Fibroblast of gingiva (primary cell): ENCODE data around the gene KBTBD4.
"Not testable (repeated sequence)": the region's sequence is repeated elsewhere in the genome, so short reads cannot be mapped to it uniquely, and the experiment has no call there.

ENCODE experiments used
- DNase-seq: peaks from one replicate; pipeline ENCODE4 v3.0.0-alpha.2; 2011; ENCODE audit warnings: low read depth

Gene KBTBD4

GRCh38 chr11:47589977-47590861 lies 11.4 kb upstream of the KBTBD4 start:
- no peak for DNase-seq

DNA sequence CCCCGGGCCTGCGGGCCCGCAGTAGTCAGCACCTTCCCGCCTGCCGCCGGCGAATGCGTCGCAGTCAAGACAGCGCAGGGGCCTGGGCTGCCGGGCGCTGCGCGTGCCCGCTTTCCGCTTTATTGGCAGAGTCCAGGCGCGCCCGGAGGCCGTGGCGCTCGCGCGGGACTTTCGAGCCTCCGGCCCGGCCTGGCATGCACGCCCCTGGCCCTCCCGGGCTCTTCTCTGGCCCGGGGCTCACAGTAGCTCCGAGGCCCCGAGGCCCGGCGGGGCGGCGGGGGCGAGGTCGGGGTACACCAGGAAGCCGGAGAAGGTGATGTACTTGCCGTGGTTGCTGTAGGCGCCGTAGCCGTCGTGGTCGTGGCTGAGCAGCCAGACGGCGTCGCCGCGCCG lies 10.8 kb upstream of the KBTBD4 start:
- no peak for DNase-seq

DNA sequence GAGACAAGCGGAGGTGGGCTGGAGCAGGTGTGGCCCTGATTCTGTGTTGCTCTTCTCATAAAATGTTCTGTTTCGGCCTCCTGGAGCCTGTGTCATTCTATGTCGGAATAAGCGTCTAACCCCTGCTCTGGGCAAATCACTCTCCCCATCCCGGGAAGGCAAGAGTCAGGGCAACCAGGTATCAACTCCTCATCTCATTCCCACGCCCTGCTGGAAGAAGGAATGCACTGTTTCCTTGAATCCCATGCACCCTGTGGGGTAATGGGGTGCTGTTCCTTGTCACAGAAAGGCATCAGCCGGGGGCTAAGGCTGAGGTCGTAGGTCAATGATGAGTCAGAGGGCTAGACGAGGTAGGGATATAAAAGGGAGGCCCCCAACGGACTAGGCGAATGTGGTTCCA lies 10.3 kb upstream of the KBTBD4 start:
- no peak for DNase-seq

DNA sequence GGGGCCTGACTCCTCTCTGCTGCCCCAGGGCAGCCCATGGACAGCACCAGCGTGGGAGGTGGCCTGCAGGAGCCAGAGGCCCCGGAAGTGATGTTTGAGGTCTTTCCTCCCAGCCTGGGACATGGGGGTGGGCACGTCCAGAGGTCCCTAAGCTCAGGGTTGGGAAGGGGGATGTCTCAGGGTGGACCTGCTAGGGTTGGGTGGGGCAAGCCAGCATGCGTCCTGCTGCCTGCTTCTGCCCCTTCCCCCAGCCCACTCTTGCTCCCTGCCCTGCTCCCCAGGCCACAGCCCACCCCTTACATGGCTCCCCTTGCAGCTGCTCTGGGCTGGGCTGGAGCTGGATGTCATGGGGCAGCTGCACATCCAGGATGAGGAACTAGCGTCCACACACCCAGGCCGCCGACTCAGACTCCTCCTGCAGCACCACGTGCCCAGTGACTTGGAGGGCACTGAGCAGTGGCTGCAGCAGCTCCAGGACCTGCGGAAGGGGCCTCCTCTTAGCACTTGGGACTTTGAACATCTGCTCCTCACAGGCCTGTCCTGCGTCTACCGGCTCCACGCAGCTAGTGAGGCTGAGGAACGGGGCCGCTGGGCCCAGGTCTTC lies 9.1 kb upstream of the KBTBD4 start:
- DNase-seq: no peak

GRCh38 chr11:47587039-47587716 lies 8.4 kb upstream of the KBTBD4 start:
- DNase-seq: no peak

- peak; percentile 23 for DNase-seq
Observed at GRCh38 chr11:47586098-47586855, 7.5 kb upstream of the KBTBD4 start, which contains the start of gene FAM180B. Gene FAM180B (plus strand): TSS chr11:47586678. CDS start chr11:47586769, 91 bp downstream.

DNA sequence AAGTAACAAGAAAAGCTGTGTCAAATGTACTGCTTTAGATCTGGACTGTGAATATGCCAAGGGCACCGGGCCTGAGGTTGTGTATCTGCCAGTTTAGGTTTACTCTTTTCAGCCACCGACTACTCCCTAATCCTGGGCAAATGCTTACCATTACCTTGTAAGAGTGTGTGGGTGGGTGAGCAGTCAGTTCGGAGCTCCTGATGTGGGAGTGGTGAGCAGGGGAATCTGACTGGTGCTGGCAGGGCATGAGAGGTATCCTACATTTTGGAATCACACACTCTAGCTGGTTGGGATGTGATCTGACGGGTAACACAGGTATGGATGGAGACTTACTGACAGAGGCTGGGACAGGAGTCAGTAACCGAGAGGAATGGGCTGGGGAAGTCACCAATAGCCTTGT lies 5.1 kb upstream of the KBTBD4 start:
- DNase-seq: no peak

- DNase-seq: no peak
Observed at GRCh38 chr11:47577460-47578041, 1.2 kb downstream of the KBTBD4 start.

- DNase-seq: no peak
Observed at GRCh38 chr11:47573321-47573720, 5.4 kb downstream of the KBTBD4 start.

GRCh38 chr11:47572715-47573255 lies 6.0 kb downstream of the KBTBD4 start:
- no peak for DNase-seq

GRCh38 chr11:47571895-47572294 lies 6.9 kb downstream of the KBTBD4 start:
- peak; percentile 21 for DNase-seq

- DNase-seq: no peak
Observed at GRCh38 chr11:47571357-47571729, 7.4 kb downstream of the KBTBD4 start.

- peak; percentile 19 for DNase-seq
Observed at GRCh38 chr11:47570651-47571356, 8.0 kb downstream of the KBTBD4 start.

- DNase-seq: no peak
Observed at GRCh38 chr11:47569646-47570045, 9.1 kb downstream of the KBTBD4 start.

DNA sequence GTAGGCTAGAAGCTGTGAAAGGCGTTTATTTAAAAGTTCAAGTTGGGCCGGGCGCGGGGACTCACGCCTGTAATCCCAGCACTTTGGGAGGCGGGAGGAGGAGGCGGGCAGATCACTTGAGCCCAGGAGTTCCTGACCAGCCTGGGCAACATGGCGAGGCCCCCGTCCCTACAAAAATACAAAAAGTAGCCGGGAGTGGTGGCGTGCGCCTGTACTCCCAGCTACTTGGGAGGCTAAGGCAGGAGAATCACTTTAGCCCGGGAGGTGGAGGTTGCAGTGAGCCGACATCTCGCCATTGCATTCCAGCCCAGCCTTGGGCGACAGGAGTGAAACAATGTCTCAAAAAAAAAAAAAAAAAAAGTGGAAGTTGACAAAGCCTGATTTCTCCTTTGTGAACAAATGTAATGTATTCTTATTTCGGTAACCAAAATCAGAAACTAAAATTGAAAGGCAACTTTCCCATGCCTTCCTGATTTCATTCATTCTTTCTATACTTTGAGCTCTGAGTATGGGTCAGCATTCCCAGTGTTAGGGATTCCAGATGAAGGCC lies 12.5 kb downstream of the KBTBD4 start:
- no peak for DNase-seq

DNA sequence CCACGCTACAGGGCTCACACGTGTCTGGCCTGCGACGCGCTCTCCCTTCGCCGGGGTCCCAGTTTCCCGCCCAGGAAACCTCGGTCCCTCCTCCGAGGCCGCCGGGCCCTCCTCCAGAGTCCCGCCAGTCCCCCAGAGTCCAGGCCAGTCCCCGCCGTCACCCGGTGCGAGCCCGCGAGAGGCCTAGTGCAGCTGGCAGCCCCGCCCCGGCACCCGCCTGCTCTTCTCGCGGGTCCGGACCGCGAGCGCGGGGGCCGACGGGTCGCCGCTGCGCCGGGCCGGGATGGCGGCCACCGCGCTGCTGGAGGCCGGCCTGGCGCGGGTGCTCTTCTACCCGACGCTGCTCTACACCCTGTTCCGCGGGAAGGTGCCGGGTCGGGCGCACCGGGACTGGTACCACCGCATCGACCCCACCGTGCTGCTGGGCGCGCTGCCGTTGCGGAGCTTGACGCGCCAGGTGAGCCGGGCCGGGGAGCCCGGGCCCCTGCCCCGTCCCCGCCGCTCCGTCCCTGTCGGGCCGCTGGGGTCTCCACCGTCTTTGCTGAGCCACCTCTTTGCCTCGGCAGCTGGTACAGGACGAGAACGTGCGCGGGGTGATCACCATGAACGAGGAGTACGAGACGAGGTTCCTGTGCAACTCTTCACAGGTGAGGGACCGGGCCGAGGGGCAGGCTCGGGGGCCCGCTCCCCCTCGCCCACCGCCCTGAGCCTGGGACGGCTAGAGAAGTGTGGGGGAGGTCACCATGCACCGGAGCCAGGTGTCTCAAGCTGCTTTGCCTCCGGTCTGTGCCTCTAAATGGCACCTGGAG lies 13.2 kb downstream of the KBTBD4 start, which contains the start of gene PTPMT1:
TSS of gene PTPMT1 (plus strand) at position 260 of the 809 bp plus-strand sequence. CDS start at position 284, 24 bp downstream.
- peak; percentile 71 for DNase-seq

GRCh38 chr11:47564933-47565339 lies 13.8 kb downstream of the KBTBD4 start:
- DNase-seq: no peak

GRCh38 chr11:47564366-47564765 lies 14.4 kb downstream of the KBTBD4 start:
- not testable (repeated sequence) for DNase-seq

DNA sequence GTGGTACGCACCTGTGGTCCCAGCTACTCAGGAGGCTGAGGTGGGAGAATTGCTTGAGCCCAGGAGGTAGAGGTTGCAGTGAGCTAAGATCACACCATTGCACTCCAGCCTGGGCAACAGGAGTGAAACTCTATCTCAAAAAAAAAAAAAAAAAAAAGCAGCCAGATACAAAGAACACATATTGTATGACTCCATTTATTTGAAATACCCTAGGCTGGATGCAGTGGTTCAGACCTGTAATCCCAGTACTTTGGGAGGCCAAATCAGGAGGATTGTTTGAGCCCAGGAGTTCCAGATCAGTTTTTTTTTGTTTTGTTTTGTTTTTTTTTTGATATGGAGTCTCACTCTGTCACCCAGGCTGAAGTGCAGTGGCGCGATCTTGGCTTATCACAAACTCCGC lies 16.4 kb downstream of the KBTBD4 start:
- not testable (repeated sequence) for DNase-seq
